Endothelial cell of umbilical vein (primary cell): ENCODE results near the gene RAB4B. TPM values are rescaled to one million over a fixed set of nuclear protein-coding genes. Genes with fewer than 3 reads are reported as not detected.

Source experiments
- BruUV-seq: library from RNA; stranded (reverse); fragments of 400-500 nt; replicated peaks from 2 replicates; lab custom pipeline; 2021; lab: Mats Ljungman, UMichigan
- CTCF ChIA-PET: fragments of 300-600, 350-600 bp; sonication (Branson Sonifier 250); formaldehyde crosslinking; loops from one replicate; lab custom pipeline; 2021; ENCODE audit warnings: antibody characterized with exemption, inconsistent platforms; lab: Charles Lee
- POLR2A ChIA-PET: fragments of 300-600, 350-600 bp; sonication (Branson Sonifier 250); formaldehyde crosslinking; loops from one replicate; lab custom pipeline; 2021; ENCODE audit warnings: antibody characterized with exemption, inconsistent platforms; lab: Charles Lee
- DNase-seq: peaks from one replicate; pipeline ENCODE4 v3.0.0-alpha.2; 2011; ENCODE audit warnings: low read depth, low spot score
- FAIRE-seq: peaks from 2 replicates; lab custom pipeline; 2011; peaks lifted over from hg19 to GRCh38; lab: Jason Lieb, UNC
- H2AFZ ChIP-seq: 2 replicates; pipeline ENCODE4 v1.6.0; 2012; ENCODE audit warnings: low read depth, low read length, control low read depth, inconsistent platforms
- H3K27ac ChIP-seq: 2 replicates; pipeline ENCODE4 v1.5.1; 2011; ENCODE audit warnings: low read depth, mild to moderate bottlenecking, control low read depth, low read length, moderate library complexity; ENCODE audit not compliant: insufficient read depth
- H3K27me3 ChIP-seq, 2 experiments: 2 replicates each; pipeline versions ENCODE4 v1.6.0 to v1.6.1; 2011; ENCODE audit warnings: low read length in 2 of 2, mixed read lengths in 1 of 2; ENCODE audit not compliant: control insufficient read depth in 2 of 2, insufficient read depth in 2 of 2
- H3K36me3 ChIP-seq, 2 experiments: 2 replicates in 1 of 2; 3 replicates in 1 of 2; pipeline ENCODE4 v1.5.1; 2011; ENCODE audit warnings: low read length in 2 of 2, mild to moderate bottlenecking in 1 of 2, moderate library complexity in 1 of 2; ENCODE audit not compliant: control insufficient read depth in 2 of 2, insufficient read depth in 2 of 2; ENCODE audit errors: extremely low read depth in 1 of 2
- H3K4me1 ChIP-seq: 3 replicates; pipeline ENCODE4 v1.5.1; 2011; ENCODE audit warnings: mild to moderate bottlenecking, low read length; ENCODE audit not compliant: control insufficient read depth, insufficient read depth; ENCODE audit errors: extremely low read depth
- H3K4me2 ChIP-seq: 2 replicates; pipeline ENCODE4 v1.6.1; 2011; ENCODE audit warnings: low read length, control low read depth, mixed read lengths; ENCODE audit not compliant: insufficient read depth
- H3K4me3 ChIP-seq, 3 experiments: fragments of 200-600 bp in 1 of 3; sonication (generic), shearing (Covaris generic) in 1 of 3; replicated peaks in 1 of 3; 2 replicates each; pipeline ENCODE4 v1.5.1; 2011 to 2016; ENCODE audit warnings: control low read depth in 3 of 3, low read length in 3 of 3, mild to moderate bottlenecking in 2 of 3, inconsistent platforms in 1 of 3, low read depth in 1 of 3, moderate library complexity in 1 of 3; ENCODE audit not compliant: insufficient read depth in 1 of 3
- H3K79me2 ChIP-seq: 2 replicates; pipeline ENCODE4 v1.6.0; 2012; ENCODE audit warnings: low read length, inconsistent platforms; ENCODE audit not compliant: control insufficient read depth, insufficient read depth
- H3K9ac ChIP-seq: replicated peaks from 2 replicates; pipeline ENCODE3; 2011; ENCODE audit warnings: low read length, control low read depth; ENCODE audit not compliant: insufficient read depth; ENCODE audit errors: extremely low read depth
- H3K9me1 ChIP-seq: replicated peaks from 3 replicates; pipeline ENCODE4 v1.6.0; 2011; ENCODE audit warnings: mild to moderate bottlenecking, low read length; ENCODE audit not compliant: control insufficient read depth, insufficient read depth; ENCODE audit errors: extremely low read depth
- H3K9me3 ChIP-seq: replicated peaks from 2 replicates; pipeline ENCODE4 v1.5.1; 2012; ENCODE audit warnings: low read length, inconsistent platforms; ENCODE audit not compliant: control insufficient read depth, insufficient read depth
- H4K20me1 ChIP-seq: replicated peaks from 2 replicates; pipeline ENCODE3; 2011; ENCODE audit warnings: mild to moderate bottlenecking, low read length; ENCODE audit not compliant: control insufficient read depth, insufficient read depth; ENCODE audit errors: extremely low read depth
- EZH2 ChIP-seq: IDR thresholded peaks from 2 replicates; pipeline ENCODE4 v1.6.1; 2012; ENCODE audit warnings: borderline replicate concordance, low read depth, mild to moderate bottlenecking, moderate library complexity, low read length, inconsistent platforms; ENCODE audit not compliant: severe bottlenecking
- FOS ChIP-seq: IDR thresholded peaks from 2 replicates; pipeline ENCODE4 v1.6.1; 2011; ENCODE audit warnings: mild to moderate bottlenecking, low read length, moderate library complexity, borderline replicate concordance; ENCODE audit not compliant: insufficient read depth
- GATA2 ChIP-seq: IDR thresholded peaks from 2 replicates; pipeline ENCODE4 v1.7.0; 2011; ENCODE audit warnings: low read depth, mild to moderate bottlenecking, moderate library complexity, mixed read lengths, low read length; ENCODE audit not compliant: insufficient read length, insufficient read depth
- JUN ChIP-seq: IDR thresholded peaks from 2 replicates; pipeline ENCODE4 v1.6.1; 2011; ENCODE audit warnings: borderline replicate concordance, low read depth; ENCODE audit not compliant: insufficient read length, insufficient read depth
- MYC ChIP-seq: IDR thresholded peaks from one replicate; pipeline ENCODE4 v1.6.1; 2011; ENCODE audit warnings: mild to moderate bottlenecking, low read depth, low read length
- POLR2A ChIP-seq: IDR thresholded peaks from 2 replicates; pipeline ENCODE4 v1.6.1; 2012; ENCODE audit warnings: low read depth, mild to moderate bottlenecking, control low read depth, low read length
- POLR2AphosphoS5 ChIP-seq: IDR thresholded peaks from 2 replicates; pipeline ENCODE4 v1.6.1; 2012; ENCODE audit warnings: low read depth, mild to moderate bottlenecking, control low read depth, low read length, moderate library complexity; ENCODE audit not compliant: insufficient read depth
- dilution Hi-C: fragments of 300-500 bp; cut with MboI; formaldehyde crosslinking; loops from one replicate; pipeline ENCODE4 v1.15.0; 2019; ENCODE audit warnings: low sequenced_read_pairs; ENCODE audit not compliant: extremely low pct_ligation_motif_present
- intact Hi-C: fragments of 100-400 bp; cut with micrococcal nuclease; formaldehyde crosslinking; loops from one replicate; pipeline ENCODE4 v1.10.0; 2022
- polyA plus RNA-seq, 4 experiments: library from polyadenylated mRNA; depleted of rRNA in 3 of 4; stranded (reverse) in 3 of 4; unstranded in 1 of 4; fragments of >200 nt; gene quantifications; 2 replicates each; pipeline versions ENCODE4 v1.2.1 to v1.2.3, GENCODE V29; 2011 to 2012; ENCODE audit warnings: missing spikeins in 1 of 4
- total RNA-seq: library from RNA; stranded (reverse); gene quantifications from 2 replicates; pipeline ENCODE4 v1.2.3, GENCODE V29; 2021
- TF ChIP-seq, protein P1 (sequence below): IDR thresholded peaks from 2 replicates; pipeline ENCODE4 v1.6.1; 2011; ENCODE audit not compliant: insufficient read depth, insufficient read length
- TF ChIP-seq, protein P2 (sequence below), 2 donors: IDR thresholded peaks; 1 replicate in 1 of 2; 2 replicates in 1 of 2; pipeline ENCODE4 v1.5.1; 2011; ENCODE audit warnings: low read length in 2 of 2, mild to moderate bottlenecking in 2 of 2, moderate library complexity in 2 of 2, control low read depth in 1 of 2, inconsistent platforms in 1 of 2, low read depth in 1 of 2; ENCODE audit not compliant: insufficient read depth in 1 of 2; ENCODE audit errors: extremely low read depth in 1 of 2

RAB4B gene
- total and polyA plus RNA-seq, 2 donors (not counting 3 experiments of a cell fraction or from before 2014, with no cell fraction given) = 33.6 to 61.0 TPM

GRCh38 chr19:40739871-40740703 is 38.0 kb upstream of the RAB4B start:
- CTCF ChIA-PET = no interaction called here
- Histone ChIP-seq H4K20me1 (no peaks in the 10 kb centered on the region), H3K4me2 (no peak overlapping the region)

More at GRCh38 chr19:40739871-40740703, 38.0 kb upstream of the RAB4B start:
- Histone ChIP-seq H2AFZ (no peak overlapping the region), H3K4me3 (no peak overlapping the region), H3K9ac (no peak overlapping the region), H3K9me1 (no peaks in the 10 kb centered on the region), H3K9me3 (no peaks in the 10 kb centered on the region), H3K27me3 (no peaks in the 10 kb centered on the region), H3K27ac (no peak overlapping the region), H3K4me1 (peaks cover 3% of the 10 kb centered on the region), H3K36me3 (peaks cover 9 to 22% of the 10 kb centered on the region in 2 experiments), H3K79me2 (no peaks in the 10 kb centered on the region)
- TF ChIP-seq GATA2 = no peak
- TF ChIP-seq, protein P1, sequence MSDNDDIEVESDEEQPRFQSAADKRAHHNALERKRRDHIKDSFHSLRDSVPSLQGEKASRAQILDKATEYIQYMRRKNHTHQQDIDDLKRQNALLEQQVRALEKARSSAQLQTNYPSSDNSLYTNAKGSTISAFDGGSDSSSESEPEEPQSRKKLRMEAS = no peak
- TF ChIP-seq POLR2AphosphoS5 = no peak
- TF ChIP-seq EZH2 = no peak
- no peak for TF ChIP-seq JUN
- TF ChIP-seq FOS = no peak
- TF ChIP-seq POLR2A = no peak
- no peak for TF ChIP-seq MYC
- TF ChIP-seq, protein P2, sequence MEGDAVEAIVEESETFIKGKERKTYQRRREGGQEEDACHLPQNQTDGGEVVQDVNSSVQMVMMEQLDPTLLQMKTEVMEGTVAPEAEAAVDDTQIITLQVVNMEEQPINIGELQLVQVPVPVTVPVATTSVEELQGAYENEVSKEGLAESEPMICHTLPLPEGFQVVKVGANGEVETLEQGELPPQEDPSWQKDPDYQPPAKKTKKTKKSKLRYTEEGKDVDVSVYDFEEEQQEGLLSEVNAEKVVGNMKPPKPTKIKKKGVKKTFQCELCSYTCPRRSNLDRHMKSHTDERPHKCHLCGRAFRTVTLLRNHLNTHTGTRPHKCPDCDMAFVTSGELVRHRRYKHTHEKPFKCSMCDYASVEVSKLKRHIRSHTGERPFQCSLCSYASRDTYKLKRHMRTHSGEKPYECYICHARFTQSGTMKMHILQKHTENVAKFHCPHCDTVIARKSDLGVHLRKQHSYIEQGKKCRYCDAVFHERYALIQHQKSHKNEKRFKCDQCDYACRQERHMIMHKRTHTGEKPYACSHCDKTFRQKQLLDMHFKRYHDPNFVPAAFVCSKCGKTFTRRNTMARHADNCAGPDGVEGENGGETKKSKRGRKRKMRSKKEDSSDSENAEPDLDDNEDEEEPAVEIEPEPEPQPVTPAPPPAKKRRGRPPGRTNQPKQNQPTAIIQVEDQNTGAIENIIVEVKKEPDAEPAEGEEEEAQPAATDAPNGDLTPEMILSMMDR (IDR thresholded peaks at IDR 0.05; ENCODE audit: extremely low read depth in 1 of 2, insufficient read depth in 1 of 2, low read depth in 1 of 2, low read length in 2 of 2) = no peak
- dilution Hi-C loops = no loop called here
- POLR2A ChIA-PET = no interaction called here
- DNase-seq (no peak), FAIRE-seq (no peak)
- intact Hi-C loops = no loop called here
- BruUV-seq = TSS peak; percentile 57
